ENCODE measurements around the gene PKP1. TPM values are rescaled to one million over a fixed set of nuclear protein-coding genes. Genes with fewer than 3 reads are reported as not detected.

Gene PKP1
- total RNA-seq, 1 donor from 2014 or later = 409 TPM

DNA sequence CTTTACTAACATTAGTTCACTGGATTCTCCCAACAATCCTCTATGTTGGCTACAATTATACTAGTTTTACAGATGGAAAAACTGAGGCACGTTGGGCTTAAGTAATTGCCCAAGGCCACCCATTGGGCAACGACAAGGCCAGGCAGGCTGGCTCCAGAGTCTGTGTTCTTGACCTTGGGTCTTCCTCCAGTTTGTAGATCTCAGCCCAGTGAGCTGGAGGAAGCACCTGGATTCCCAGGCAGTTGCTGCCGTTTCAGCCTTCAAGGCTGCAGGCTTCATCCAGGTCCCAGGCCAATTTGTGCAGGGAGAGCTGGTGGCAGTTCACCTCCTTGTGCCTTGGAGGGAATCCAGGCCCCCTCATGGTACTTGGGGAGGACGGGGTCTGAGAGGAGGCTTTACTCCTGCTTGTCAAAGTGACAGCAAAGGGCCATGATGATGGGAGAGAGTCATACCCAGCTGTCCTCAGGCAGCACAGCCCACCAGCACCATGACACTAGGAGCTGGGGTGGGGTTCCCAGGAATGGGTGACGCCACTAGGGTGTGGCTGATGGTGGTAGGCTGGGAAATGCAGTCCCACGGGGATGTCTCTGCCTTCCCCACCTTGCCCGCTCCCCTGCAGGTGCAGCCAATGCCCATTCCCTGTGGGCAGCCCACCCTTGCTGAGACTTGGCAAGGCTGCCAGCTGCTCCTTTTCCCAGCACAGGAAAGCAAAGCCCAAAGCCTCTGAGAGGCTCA lies 27.1 kb downstream of the PKP1 start:
- Histone ChIP-seq H3K27me3 (no peaks in the 10 kb centered on the region), H3K4me1 (peaks cover 81% of the 10 kb centered on the region), H3K27ac (peak overlapping the region; percentile 60), H3K4me3 (no peak overlapping the region), H3K9me3 (no peaks in the 10 kb centered on the region), H3K36me3 (peaks cover 0 to 22% of the 10 kb centered on the region in 2 donors)
- intact Hi-C loops (cut with DNase I) = no loop called here
- no peak for DNase-seq (ENCODE audit: extremely low spot score in 2 of 2)
- TF ChIP-seq POLR2AphosphoS5 (IDR thresholded peaks at IDR 0.05; ENCODE audit: insufficient read depth in 1 of 2, low read depth in 1 of 2) = peak in 1 of 2 donors; percentile 19
- TF ChIP-seq, protein P1, sequence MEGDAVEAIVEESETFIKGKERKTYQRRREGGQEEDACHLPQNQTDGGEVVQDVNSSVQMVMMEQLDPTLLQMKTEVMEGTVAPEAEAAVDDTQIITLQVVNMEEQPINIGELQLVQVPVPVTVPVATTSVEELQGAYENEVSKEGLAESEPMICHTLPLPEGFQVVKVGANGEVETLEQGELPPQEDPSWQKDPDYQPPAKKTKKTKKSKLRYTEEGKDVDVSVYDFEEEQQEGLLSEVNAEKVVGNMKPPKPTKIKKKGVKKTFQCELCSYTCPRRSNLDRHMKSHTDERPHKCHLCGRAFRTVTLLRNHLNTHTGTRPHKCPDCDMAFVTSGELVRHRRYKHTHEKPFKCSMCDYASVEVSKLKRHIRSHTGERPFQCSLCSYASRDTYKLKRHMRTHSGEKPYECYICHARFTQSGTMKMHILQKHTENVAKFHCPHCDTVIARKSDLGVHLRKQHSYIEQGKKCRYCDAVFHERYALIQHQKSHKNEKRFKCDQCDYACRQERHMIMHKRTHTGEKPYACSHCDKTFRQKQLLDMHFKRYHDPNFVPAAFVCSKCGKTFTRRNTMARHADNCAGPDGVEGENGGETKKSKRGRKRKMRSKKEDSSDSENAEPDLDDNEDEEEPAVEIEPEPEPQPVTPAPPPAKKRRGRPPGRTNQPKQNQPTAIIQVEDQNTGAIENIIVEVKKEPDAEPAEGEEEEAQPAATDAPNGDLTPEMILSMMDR (IDR thresholded peaks at IDR 0.05) = no peak

DNA sequence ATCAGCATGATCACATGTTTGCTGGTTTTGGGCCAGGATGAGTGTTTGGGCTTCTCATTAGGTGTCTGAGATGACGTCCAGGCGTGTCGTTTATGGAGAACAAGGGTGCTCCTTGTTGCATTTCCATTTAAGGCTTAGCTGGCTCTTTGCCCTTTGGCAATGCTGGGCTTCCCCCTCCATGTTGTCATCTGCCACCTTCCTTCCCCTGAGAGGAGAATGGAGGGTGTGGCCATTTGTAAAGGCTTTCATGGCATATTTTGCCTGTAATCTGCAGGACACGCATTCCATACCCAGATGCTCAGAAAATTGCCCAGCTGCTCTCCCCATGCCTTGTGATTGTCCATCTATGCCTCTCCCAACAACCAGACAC lies 27.7 kb downstream of the PKP1 start:
- intact Hi-C loops (cut with DNase I) = no loop called here
- no peak for DNase-seq (ENCODE audit: extremely low spot score in 2 of 2)
- H3K27me3 ChIP-seq = no peaks in the 10 kb centered on the region
- no peaks in the 10 kb centered on the region for H3K9me3 ChIP-seq
- peaks cover 0 to 22% of the 10 kb centered on the region in 2 donors for H3K36me3 ChIP-seq
- peak overlapping the region; percentile 60 for H3K27ac ChIP-seq
- TF ChIP-seq, protein P1 (IDR thresholded peaks at IDR 0.05) = no peak
- TF ChIP-seq POLR2AphosphoS5 (IDR thresholded peaks at IDR 0.05; ENCODE audit: insufficient read depth in 1 of 2, low read depth in 1 of 2) = peak in 1 of 2 donors; percentile 25
- TF ChIP-seq POLR2A (IDR thresholded peaks at IDR 0.05) = no peak
- H3K4me1 ChIP-seq = peaks cover 78% of the 10 kb centered on the region
- no peak overlapping the region for H3K4me3 ChIP-seq

DNA sequence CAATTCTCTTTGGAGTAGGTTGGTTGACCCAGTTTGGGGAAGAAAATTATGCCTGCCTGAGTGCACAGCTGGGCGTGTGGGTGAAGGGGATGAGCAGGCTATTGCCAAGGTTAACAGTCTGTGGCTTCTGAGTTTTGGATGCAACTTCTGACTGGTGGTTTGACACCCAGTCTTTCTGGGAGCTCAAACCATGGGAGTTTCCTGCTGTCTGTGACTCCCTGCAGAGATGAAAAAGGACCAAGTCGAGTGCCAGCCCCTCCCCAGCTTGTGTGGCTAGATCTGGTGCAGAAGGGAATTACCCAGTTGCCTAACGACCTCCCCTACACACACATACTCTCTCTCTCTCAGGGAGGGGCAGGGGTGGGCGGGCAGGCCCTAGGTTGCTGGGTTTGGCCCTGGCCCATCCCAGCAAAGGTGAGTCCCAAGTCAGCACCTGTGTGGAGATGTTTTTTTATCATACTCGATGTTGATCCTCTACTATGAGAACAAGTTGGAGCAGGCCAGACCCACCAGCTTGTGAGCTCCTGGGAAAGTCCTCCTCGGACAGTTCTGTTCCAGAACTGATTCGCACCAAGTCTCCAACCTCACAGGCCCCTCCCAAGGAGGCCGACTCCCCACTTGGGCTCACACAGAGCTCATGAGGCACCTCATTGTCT lies 28.2 kb downstream of the PKP1 start:
- intact Hi-C loops (cut with DNase I) = no loop called here
- no peak for DNase-seq (ENCODE audit: extremely low spot score in 2 of 2)
- no peaks in the 10 kb centered on the region for H3K9me3 ChIP-seq
- no peak overlapping the region for H3K4me3 ChIP-seq
- peak overlapping the region; percentile 72 for H3K27ac ChIP-seq
- peaks cover 75% of the 10 kb centered on the region for H3K4me1 ChIP-seq
- H3K27me3 ChIP-seq = no peaks in the 10 kb centered on the region
- peaks cover 0 to 22% of the 10 kb centered on the region in 2 donors for H3K36me3 ChIP-seq
- TF ChIP-seq POLR2A (IDR thresholded peaks at IDR 0.05) (no peak), POLR2AphosphoS5 (IDR thresholded peaks at IDR 0.05; ENCODE audit: insufficient read depth in 1 of 2, low read depth in 1 of 2) (peak; percentile 36 to 51)
- TF ChIP-seq, protein P1 (IDR thresholded peaks at IDR 0.05) = no peak

DNA sequence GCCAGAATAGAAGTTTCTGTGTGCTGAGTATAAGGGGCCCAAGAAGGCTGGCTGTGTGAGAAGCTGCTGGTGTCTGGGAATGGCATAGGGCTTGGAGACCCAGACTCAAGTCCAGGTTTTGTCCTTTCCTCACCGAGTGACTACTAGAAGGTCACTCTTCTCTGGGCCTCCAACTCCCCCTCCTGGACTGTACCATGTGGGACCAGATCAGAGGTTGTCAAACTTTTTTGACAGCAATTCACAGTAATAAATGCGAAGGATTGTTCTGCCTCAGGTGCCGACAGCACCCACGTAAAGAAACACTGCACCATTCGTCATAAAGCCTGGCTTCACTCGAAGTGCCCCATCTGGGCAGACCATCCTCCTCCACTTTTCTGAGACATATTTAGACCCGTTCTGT lies 29.0 kb downstream of the PKP1 start:
- Histone ChIP-seq H3K27ac (peak overlapping the region; percentile 72), H3K4me3 (no peak overlapping the region), H3K36me3 (peaks cover 0 to 22% of the 10 kb centered on the region in 2 donors), H3K4me1 (peaks cover 69% of the 10 kb centered on the region), H3K9me3 (no peaks in the 10 kb centered on the region), H3K27me3 (no peaks in the 10 kb centered on the region)
- no peak for TF ChIP-seq POLR2A (IDR thresholded peaks at IDR 0.05)
- no peak for DNase-seq (ENCODE audit: extremely low spot score in 2 of 2)
- intact Hi-C loops (cut with DNase I) = no loop called here

DNA sequence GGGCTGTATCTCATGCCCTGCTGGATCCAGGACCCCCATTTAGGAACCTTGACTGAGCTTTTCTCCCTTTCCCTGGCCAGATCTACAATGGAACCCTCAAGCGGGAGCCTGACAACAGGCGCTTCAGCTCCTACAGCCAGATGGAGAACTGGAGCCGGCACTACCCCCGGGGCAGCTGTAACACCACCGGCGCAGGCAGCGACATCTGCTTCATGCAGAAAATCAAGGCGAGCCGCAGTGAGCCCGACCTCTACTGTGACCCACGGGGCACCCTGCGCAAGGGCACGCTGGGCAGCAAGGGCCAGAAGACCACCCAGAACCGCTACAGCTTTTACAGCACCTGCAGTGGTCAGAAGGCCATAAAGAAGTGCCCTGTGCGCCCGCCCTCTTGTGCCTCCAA lies 29.8 kb downstream of the PKP1 start:
- Histone ChIP-seq H3K36me3 (peaks cover 0 to 22% of the 10 kb centered on the region in 2 donors), H3K27me3 (no peaks in the 10 kb centered on the region), H3K9me3 (no peaks in the 10 kb centered on the region), H3K27ac (peak overlapping the region; percentile 72), H3K4me1 (peaks cover 63% of the 10 kb centered on the region), H3K4me3 (no peak overlapping the region)
- intact Hi-C loops (cut with DNase I) = no loop called here
- no peak for DNase-seq (ENCODE audit: extremely low spot score in 2 of 2)
- TF ChIP-seq, protein P1 (IDR thresholded peaks at IDR 0.05) = no peak
- no peak for TF ChIP-seq POLR2A (IDR thresholded peaks at IDR 0.05)
- TF ChIP-seq POLR2AphosphoS5 (IDR thresholded peaks at IDR 0.05; ENCODE audit: insufficient read depth in 1 of 2, low read depth in 1 of 2) = no peak
